WI38 (cell line): ENCODE data around the gene ACSBG1.

Source experiments
- H3K4me3 ChIP-seq: 2 replicates; pipeline ENCODE4 v1.5.1; 2011; ENCODE audit warnings: low read depth, mild to moderate bottlenecking, control low read depth, low read length
- TF ChIP-seq, protein P1 (sequence below): IDR thresholded peaks from 2 replicates; pipeline ENCODE4 v1.5.1; 2012; ENCODE audit warnings: low read depth, mild to moderate bottlenecking, control low read depth, low read length

The ACSBG1 gene

DNA sequence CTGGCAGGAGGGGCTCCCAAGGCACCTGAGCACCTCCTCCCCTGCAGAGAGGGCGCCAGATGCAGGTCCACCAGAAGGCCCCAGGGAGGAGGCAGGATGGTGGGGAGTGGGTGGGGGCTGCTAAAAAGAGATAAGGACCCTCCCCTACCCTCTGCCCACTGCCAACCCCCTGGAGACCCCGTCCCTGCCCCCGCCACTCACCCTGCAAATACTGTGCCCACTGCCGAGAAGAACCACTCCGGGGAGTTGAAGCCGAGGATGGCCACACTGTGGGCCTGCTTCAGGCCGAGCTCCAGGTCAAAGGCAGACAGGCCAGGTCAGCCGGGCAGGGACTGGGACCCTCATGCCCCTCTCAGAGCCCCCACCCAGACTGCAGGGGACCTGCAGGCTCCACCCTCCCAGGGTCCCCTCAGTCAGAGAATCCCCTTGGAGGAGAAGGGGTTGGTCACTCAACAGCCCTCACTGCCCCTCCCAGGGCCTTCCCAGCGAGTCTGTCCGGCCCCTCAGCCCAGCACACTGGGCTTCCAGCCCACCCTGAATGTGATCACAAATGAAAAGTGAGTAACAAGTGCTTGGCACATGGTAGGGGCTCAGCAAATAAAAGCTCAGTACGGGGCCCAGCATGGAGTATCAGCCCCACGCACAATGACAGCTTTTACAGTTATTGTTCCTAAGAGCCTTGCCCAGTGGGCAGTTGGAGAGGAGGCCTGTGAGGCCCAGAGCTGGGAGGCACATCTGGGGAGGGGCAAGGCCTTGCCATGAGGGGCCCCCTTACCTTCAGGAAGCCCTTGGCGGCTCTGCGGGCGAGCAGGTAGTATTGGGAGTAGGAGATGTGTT, 40.4 kb downstream of the ACSBG1 start:
- TF ChIP-seq, protein P1, sequence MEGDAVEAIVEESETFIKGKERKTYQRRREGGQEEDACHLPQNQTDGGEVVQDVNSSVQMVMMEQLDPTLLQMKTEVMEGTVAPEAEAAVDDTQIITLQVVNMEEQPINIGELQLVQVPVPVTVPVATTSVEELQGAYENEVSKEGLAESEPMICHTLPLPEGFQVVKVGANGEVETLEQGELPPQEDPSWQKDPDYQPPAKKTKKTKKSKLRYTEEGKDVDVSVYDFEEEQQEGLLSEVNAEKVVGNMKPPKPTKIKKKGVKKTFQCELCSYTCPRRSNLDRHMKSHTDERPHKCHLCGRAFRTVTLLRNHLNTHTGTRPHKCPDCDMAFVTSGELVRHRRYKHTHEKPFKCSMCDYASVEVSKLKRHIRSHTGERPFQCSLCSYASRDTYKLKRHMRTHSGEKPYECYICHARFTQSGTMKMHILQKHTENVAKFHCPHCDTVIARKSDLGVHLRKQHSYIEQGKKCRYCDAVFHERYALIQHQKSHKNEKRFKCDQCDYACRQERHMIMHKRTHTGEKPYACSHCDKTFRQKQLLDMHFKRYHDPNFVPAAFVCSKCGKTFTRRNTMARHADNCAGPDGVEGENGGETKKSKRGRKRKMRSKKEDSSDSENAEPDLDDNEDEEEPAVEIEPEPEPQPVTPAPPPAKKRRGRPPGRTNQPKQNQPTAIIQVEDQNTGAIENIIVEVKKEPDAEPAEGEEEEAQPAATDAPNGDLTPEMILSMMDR: no peak
- H3K4me3 ChIP-seq: no peak overlapping the region

DNA sequence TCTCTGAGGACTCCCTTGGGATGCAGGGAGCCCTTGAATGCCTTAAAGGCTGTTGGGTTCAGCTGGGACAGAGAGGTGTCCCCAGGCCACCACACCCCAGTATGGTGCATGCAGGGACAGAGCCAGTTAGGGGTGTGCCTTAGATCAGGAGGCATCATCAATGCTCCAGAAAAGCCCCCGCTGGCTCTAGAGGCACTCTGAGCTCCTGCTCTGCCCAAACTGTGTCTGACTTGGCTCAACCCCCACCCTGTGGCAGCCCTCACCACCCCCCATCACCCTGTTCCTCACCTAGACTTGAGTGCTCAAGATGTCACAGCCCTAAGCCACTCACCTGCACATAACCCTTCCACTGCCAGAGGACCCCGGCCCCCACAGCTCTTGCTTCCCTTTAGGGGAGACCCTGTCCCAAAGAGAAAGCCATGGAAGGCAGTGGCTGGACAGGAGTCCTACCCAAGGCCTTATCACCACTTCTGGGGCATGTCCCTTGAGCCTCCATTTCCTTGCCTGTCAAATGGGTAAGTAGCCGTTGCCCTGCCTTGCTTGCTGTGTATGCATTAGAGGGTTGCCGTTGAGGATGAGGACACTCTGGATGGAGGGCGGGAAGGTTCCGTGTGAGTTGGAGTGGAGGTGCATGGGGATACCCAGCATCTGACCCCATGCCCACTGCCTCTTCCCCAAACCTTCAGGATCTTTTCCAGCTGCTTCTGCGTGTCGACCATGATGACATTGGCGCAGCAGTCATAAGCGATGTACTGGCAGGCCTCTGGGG, 41.4 kb downstream of the ACSBG1 start:
- TF ChIP-seq, protein P1: no peak
- H3K4me3 ChIP-seq: no peak overlapping the region

DNA sequence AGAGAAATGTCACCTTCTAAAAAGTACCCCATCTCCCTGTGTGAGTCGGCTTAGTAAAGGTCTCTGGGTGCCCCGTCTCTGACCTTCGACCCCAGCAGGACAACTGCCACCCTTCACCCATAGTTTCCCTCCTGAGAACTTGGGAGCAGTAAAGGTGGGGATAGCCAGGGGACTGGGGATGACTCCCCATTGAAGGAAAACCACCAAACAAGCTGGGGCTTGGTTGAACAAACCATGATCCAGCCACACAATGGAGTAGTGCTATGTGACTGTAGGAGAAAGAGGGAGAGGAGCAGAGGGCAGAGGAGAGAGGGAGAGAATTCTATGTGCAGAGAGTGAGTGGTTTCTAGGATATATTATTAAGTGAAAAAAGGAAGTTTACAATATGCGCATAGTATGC, 51.5 kb downstream of the ACSBG1 start:
- no peak overlapping the region for H3K4me3 ChIP-seq
- TF ChIP-seq, protein P1: no peak

DNA sequence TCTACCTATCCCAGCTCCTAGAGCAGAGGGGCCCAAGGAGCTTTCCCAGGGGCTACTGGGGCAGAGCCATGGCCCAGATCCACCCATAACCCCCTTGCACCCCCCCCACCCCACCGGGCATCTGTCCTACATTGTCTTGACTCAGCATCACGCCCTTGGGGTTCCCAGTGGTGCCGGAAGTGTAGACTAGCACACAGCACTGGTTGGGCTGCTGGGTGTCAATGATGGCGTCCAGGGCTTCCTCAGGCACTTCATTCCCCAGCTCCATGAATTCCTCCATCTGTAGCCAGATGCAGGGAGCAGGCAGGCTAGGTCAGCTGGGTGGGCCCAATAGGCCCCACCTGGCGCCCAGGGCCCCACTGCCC, 52.0 kb downstream of the ACSBG1 start:
- TF ChIP-seq, protein P1: no peak
- no peak overlapping the region for H3K4me3 ChIP-seq

DNA sequence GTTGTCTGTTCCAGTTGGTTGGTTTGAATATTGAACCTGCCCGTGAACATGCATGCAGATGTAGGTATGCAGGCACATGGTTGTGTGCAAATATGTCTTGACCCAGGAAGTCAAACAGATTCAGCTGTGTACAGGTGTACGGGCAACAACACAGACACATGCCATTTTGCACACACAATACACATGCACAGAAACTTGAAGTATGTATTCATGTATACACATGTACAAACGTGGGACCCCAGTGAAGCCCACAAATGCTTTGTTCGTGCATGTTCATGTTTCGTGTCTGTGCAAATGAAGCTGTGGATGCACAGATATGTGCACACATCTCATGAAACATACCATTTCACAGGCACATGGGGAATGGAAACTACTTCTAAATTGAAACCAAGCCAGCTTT, 54.5 kb downstream of the ACSBG1 start:
- no peak overlapping the region for H3K4me3 ChIP-seq
- TF ChIP-seq, protein P1: no peak

DNA sequence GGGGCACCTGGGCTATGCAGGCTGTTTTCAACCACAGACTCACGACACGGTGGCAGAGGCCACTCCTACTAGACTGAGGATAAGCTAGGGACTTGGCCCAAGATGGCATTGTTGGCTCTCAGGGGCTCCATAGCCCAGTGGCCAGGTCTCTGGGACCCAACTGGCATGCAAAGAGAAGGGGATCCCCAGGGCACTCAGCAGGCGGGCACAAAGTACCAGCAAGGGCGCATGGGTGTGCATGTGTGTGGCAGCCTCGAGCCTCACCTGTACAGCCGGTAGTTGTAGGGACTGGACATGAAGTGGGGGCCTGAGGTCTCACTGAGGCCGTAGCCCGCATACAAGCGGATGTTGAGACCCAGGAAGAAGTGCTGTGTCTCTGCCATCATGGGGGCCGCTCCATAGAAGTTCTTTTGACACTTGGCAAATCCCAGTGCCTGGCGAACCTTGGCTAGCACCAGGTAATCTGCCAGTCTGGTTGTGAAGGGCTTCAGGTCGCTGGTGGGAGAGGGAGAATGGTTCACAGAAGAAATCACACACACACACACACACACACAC, 55.0 kb downstream of the ACSBG1 start:
- TF ChIP-seq, protein P1: no peak
- H3K4me3 ChIP-seq: no peak overlapping the region

DNA sequence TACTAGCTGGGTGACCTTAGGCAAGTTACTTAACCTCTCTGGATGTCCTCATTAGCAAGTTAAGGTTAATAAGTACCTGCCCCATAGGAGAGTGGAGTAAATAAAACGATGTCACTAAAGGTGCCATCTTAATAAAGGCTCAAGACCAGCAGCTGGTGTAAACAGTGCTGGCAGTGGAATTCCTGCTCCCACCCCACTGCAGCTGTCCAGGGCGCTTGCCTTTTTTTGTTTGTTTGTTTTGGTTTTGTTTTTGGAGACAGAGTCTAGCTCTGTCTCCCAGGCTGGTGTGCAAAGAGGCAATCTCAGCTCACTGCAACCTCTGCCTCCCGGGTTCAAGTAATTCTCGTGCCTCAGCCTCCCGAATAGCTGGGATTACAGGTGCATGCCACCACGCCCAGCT, 56.3 kb downstream of the ACSBG1 start:
- no peak overlapping the region for H3K4me3 ChIP-seq
- TF ChIP-seq, protein P1: no peak
